NCI-H748 (cell line): ENCODE results near the gene SPATA1.
"Not testable (repeated sequence)": the region's sequence is repeated elsewhere in the genome, so short reads cannot be mapped to it uniquely, and the experiment has no call there.

Source experiments
- DNase-seq: peaks from one replicate; lab custom pipeline; 2025; ENCODE audit not compliant: unreplicated experiment; lab: John Stamatoyannopoulos, UW

SPATA1 gene

DNA sequence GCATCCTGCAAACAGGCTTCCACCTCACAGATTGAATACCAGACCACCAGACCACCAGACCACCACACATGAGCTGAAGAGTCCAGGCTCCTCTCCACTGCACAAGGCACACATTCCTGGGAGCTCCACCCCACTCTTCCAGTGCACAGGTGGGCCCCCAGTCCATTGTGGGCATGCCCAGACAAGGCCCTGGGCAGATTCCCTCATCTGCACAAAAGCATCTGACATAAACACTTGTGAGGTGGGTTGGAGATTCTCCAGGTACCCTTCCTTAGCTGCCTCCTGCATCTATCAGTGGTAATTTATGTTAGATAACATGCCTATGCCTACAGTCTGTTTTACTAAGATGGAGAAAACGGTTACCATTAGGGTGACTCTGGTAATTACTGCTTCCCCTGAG, 79.6 kb downstream of the SPATA1 start:
- DNase-seq = no peak

- no peak for DNase-seq
Observed at GRCh38 chr1:84587099-84587498, 80.9 kb downstream of the SPATA1 start.

DNA sequence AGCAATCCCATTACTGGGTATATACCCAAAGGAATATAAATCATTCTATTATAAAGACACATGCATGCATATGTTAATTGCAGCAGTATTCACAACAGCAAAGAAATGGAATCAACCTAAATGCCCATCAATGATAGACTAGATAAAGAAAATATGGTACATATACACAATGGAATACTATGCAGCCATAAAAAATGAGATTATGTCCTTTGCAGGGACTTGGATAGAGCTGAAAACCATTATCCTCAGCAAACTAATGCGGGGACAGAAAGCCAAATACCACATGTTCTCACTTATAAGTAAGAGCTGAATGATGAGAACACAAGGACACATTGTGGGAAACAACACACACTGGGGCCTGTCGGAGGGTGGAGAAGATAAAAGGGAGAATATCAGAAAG, 88.8 kb downstream of the SPATA1 start:
- DNase-seq = not testable (repeated sequence)

DNA sequence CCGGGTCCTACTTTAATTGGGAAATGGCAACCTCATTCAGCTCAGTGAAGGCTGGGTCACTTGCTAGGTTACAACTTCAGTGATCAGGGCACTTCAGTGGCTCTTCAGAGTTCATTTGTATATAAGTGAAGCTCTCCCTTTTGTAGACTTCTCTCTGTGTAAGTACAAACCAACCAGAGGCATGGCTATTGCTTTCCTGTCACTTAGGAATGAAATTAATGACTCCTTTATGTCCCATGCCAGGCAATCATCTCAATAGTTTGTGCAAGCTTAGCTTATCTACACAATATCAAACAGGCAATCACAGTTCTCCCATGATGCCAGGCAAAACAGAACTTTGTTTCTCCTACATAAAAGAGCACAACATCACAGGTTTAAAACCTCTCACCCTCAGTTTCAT, 90.8 kb downstream of the SPATA1 start:
- DNase-seq = no peak

- DNase-seq = no peak
Observed at GRCh38 chr1:84598418-84598817, 92.2 kb downstream of the SPATA1 start.

- DNase-seq = no peak
Observed at GRCh38 chr1:84598846-84599741, 92.9 kb downstream of the SPATA1 start.

- DNase-seq = no peak
Observed at GRCh38 chr1:84600796-84601195, 94.6 kb downstream of the SPATA1 start.

- DNase-seq = no peak
Observed at GRCh38 chr1:84603223-84603622, 97.0 kb downstream of the SPATA1 start.

DNA sequence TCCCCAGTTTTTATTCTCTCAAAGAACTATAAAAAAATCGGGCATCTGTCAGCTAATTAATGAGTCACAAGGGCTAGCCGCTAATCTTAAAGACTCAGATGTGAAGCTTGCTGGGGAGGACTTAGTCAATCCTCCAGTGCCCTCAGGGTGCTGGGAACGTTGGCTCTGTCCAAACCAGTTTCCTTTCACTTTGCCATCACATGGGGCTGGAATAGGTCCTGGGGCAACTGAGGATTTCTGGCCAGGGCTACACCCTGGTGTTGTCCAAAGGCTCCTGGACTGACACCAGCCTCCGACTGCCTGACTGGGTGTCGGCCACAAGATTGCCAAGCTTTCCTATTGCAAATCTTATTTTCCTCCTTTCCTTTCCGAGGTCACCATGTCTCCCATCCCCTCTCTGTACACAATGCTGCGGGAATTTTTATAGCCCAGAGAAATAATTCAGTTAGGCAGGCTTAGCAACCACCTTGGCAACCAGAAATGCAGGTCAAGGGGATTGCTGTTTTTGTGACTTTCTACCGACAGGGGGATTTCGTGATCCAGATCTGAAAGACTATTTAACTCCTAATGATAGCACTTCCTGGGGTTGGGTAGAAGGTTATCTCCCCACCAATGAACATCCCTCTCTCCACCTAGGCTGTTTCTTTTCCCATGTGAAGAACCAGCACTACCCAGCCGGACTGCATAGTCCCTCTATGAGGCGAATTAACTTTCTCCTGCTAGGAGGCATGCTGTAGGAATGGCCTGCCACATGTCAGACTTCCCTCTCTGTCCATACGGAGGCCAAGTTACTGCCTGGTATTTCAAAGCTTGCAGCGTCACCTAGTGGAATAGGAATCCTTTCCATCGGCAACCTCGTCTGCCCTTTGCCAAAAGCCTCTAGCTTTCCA, 98.0 kb downstream of the SPATA1 start:
- DNase-seq = peak; percentile 58

GRCh38 chr1:84605157-84605556, 99.0 kb downstream of the SPATA1 start:
- DNase-seq = no peak

DNA sequence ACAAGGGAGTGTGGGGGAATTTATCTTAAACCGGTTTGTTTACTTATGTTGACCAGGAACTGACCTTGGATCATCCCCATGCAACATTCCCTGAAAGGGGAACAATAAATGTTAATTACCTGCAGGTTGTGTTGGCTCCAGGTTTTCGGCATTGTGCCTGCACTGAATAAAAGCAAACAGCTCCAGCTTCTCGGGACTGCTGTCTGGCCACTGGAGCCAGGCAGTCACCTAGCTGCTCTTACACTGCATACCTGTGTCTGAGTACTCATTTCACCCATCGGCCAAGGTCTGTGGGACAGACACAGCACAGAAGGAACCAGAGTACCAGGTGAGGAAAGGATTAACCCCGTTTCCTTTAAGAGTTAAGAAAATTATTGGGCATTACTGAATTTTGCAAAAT, 100.8 kb downstream of the SPATA1 start:
- DNase-seq = no peak

DNA sequence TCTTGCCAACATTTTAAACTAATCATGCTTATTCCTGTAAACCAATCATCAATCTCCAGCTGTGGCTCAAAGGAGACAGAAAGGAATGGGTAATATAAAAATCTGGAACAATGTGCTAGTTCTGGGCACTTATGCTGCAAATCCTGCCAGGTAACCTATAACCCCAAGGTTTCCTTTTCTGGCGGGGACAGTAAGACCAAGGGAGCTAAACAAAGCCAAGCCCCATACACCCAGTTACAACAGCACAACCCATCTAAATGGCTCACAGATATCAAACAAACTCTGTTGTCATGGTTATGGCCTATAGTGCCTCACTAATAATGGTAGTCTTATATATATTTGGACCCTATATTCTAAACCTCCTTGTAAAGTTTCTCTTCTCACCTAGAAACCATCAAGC, 104.9 kb downstream of the SPATA1 start:
- DNase-seq = no peak

- DNase-seq = no peak
Observed at GRCh38 chr1:84611796-84612195, 105.6 kb downstream of the SPATA1 start.

- DNase-seq = no peak
Observed at GRCh38 chr1:84613026-84613425, 106.8 kb downstream of the SPATA1 start.

DNA sequence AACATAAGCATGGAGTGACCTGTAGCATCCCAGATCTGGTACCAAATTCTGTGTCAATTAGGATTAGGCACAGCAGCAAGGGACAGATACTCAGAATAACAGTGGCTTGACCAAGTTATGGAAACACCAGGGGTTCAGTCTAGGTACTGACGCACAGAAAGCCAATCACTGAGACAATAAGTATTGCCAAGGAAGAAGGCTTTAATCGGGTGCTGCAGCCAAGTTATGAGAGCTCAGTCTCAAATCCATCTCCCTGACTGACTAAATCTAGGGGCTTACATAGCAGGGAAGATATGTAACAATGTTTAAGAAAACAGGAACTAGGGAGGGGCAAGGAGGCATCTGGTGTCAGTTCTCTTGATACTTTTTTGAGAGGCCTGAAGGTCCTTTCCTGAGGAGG, 107.7 kb downstream of the SPATA1 start:
- no peak for DNase-seq

DNA sequence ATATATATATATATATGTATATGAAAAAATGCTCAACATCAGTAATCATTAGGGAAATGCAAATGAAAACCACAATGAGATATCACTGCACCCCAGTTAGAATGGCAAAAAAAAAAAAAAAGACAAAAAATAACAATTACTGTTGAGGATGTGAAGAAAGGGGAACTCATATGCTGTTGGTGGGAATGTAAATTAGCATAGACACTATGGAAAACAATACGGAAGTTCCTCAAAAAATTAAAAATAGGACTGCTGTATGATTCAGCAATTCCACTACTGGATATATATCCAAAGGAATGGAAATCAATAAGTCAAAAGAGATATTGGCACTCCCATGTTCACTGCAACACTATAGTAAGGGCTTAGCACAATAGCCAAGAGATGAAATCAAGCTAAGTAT, 109.6 kb downstream of the SPATA1 start:
- DNase-seq = no peak
